ENCODE data around the gene COL5A1.

COL5A1 gene

DNA sequence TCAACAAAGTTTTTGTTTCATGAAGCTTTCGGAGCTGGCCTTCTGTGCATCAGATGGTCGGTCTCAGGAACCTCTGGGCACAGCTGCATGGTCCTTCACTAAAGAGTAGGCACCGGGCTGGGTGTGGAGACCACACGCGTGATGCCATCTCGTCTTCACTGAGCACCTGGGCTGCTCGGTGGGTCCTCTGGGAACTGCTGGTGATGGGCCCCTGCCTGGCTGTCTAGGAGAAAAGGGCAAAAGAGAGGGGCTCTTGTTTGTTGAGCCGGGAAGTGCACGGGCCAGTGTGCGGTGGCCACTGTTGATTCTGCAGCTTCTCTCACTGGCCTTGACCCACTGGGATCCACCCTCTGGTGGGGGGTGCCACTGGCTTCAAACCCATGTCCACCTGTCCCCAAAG, 46.0 kb downstream of the COL5A1 start:
- peaks cover 13% of the 10 kb centered on the region; the same call in 1 of the 2 replicates for H3K9me3 ChIP-seq
- TF ChIP-seq Cebpa-rat (IDR thresholded peaks at IDR 0.05), result no peak
- H3K27me3 ChIP-seq, result no peaks in the 10 kb centered on the region
- H4K20me1 ChIP-seq, result peaks cover 95% of the 10 kb centered on the region
- H3K27ac ChIP-seq, result no peak overlapping the region
- H3K9ac ChIP-seq, result no peak overlapping the region
- no peak overlapping the region for H3K4me3 ChIP-seq
- peaks cover 12% of the 10 kb centered on the region for H3K4me1 ChIP-seq
- no peak overlapping the region for H3K4me2 ChIP-seq
- peaks cover 52% of the 10 kb centered on the region for H3K36me3 ChIP-seq

DNA sequence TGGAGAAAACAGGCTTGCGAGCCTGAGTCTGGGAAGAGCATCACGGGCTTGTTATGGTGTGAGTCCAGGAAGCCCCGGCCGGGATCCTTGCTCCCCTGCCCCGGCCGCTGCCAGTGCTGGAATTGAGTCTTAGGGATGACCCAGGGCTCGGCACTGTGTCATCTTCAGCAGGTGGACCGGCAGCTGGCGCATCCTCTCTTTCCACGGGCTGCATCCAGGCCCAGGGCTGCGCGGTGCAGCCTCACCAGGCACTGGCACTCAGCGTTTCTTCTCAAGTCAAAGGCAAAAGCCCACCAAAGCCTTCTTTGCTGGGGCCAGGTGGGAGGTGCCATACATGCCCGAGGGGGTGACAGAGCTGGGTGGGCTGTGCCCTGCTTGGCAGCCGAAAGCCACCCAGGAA, 46.6 kb downstream of the COL5A1 start:
- Histone ChIP-seq H3K9ac (no peak overlapping the region), H3K27me3 (no peaks in the 10 kb centered on the region), H3K4me3 (no peak overlapping the region), H3K4me1 (peaks cover 18% of the 10 kb centered on the region), H3K36me3 (peaks cover 54% of the 10 kb centered on the region), H3K4me2 (no peak overlapping the region), H4K20me1 (peaks cover 94% of the 10 kb centered on the region), H3K27ac (no peak overlapping the region), H3K9me3 (peaks cover 13% of the 10 kb centered on the region; the same call in 1 of the 2 replicates)
- TF ChIP-seq Cebpa-rat (IDR thresholded peaks at IDR 0.05), result no peak

DNA sequence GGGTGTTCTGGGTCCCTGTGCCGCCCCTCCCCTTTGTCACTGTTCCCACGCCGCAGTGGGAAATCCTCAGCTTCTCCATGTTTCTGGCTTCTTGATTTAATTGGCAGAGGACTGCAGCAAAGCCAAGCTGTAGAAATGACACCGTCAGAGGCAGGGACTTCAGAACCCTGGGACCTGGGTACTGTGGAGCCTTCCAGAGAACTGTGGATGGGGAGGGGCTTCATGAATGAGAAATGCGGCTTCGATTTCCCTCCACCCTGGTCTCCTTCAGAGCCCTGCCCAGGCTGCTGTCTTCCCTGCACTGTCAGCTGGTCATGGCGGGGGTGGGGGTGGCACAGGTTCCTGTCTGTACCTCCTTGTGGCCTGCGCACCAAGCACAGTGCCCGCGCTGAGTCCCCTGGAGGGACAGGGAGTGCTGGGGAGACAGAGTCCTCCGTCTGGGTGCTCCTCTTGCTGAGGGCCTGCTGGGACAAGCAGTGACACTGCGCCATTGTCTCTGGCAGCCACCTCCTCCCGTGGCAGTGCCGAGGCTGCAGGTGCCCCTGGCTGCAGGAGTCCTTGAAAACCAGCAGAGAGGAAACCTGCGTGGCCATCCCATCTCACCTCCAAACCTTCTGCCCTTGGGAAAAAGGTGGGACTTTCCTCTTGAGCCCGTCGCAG, 47.2 kb downstream of the COL5A1 start:
- H3K27ac ChIP-seq, result no peak overlapping the region
- peaks cover 49% of the 10 kb centered on the region for H3K36me3 ChIP-seq
- no peak for TF ChIP-seq Cebpa-rat (IDR thresholded peaks at IDR 0.05)
- H3K4me1 ChIP-seq, result peaks cover 24% of the 10 kb centered on the region
- H3K9ac ChIP-seq, result no peak overlapping the region
- H3K4me2 ChIP-seq, result no peak overlapping the region
- H4K20me1 ChIP-seq, result peaks cover 94% of the 10 kb centered on the region
- no peaks in the 10 kb centered on the region for H3K27me3 ChIP-seq
- peaks cover 13% of the 10 kb centered on the region; the same call in 1 of the 2 replicates for H3K9me3 ChIP-seq
- H3K4me3 ChIP-seq, result no peak overlapping the region

DNA sequence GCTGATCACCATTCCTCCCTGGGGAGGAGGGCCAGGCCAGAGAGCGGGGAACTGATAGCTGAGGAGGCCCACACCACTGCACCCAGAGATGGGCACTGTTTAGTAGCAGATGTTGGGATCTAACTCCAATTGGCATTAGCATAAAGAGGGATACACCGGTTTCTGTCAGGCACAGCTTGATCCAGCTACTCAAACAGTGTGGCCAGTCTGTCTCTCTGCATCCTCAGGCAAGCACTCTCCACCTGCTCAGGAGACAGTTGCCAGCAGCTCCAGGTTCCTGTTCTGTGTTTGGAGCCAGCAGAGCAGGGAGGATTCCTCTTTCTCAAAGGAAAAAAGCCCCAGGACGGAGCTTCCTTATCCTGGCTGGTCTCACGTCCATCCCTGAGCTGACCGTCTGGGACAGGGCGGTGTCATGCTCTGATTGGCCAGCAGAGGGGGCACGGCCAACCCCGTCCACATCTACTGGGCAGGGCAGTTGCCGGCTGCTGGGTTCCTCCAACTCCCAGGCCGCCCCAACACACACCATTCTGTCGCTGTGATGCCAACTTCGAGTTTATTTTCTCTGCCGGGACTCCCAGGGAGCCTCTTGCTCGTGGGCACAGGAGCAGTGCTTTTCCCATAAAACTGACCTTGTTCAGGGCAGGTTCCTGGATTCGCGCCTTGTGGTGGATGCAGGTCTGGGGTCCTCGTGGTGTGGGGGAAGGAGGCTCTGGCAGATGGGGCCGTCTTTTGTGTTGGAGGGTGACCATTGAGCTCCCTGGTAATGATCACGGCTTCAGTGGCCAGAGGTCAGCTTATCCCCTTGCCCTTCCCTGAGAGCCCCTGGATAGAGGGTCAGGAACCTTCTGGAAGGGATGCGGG, 47.9 kb downstream of the COL5A1 start:
- peaks cover 43% of the 10 kb centered on the region for H3K36me3 ChIP-seq
- peaks cover 94% of the 10 kb centered on the region for H4K20me1 ChIP-seq
- H3K4me2 ChIP-seq, result no peak overlapping the region
- H3K9me3 ChIP-seq, result peaks cover 7% of the 10 kb centered on the region; the same call in 1 of the 2 replicates
- no peak overlapping the region for H3K4me3 ChIP-seq
- no peak overlapping the region for H3K27ac ChIP-seq
- TF ChIP-seq Cebpa-rat (IDR thresholded peaks at IDR 0.05), result no peak
- no peaks in the 10 kb centered on the region for H3K27me3 ChIP-seq
- peaks cover 25% of the 10 kb centered on the region for H3K4me1 ChIP-seq
- H3K9ac ChIP-seq, result no peak overlapping the region

DNA sequence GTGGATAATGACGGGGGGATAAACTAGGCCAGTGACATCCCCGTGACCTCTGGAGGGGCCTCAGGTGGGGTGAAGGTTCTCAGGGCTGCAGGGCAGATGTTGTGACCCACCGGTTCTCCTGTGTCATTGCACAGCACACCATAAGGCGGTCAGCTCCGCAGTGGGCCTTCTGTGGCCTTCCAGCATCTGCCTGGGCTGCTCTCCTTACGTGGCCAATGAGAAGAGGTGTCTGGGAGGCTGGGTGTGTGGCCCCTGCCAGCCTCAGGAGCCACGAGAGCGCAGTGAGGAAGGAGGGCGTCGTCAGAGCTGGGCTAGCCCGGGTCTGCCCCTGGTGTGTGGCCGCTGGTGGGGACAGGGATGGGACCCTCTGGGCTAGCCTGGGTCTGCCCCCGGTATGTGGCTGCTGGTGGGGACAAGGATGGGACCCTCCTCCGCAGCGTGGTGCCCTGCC, 48.7 kb downstream of the COL5A1 start:
- peaks cover 94% of the 10 kb centered on the region for H4K20me1 ChIP-seq

DNA sequence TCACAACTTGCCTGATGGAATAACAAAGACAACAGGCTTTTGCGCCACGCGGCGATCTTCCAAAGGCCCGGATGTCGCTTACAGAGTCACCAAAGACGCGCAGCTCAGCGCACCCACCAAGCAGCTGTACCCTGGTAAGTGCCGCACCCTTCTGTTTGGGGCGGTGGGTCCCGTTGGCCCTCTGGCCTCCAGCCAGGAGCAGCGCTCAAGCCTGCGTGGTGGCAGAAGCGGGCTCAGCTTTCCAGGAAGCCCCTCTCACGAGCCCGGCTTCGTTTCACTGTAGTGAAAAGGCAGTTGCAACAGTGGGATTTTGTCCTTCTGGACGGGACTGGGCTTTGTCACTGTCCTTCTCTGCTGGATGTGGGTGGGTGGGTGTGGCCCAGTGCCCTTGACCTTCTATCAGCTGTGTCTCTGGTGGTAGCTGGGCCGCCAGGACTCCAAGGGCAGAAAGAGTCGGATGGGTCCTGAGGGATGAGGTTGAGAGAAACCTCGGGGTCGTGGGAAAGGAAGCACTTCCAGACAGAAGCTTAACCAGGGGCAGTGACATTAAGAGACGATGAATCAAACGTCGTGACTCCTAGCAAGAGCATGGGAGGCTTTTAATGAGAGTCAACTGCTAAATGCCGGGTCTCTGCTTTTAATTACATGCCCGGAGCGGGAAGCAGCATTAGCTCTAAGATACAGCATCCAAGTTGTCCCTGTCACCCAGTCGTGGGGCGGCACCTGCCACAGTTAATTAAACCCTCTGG, 49.5 kb downstream of the COL5A1 start:
- Histone ChIP-seq H3K27me3 (no peaks in the 10 kb centered on the region), H3K4me3 (no peak overlapping the region), H3K9ac (no peak overlapping the region), H3K4me1 (peaks cover 25% of the 10 kb centered on the region), H3K27ac (no peak overlapping the region), H3K9me3 (no peaks in the 10 kb centered on the region), H4K20me1 (peaks cover 97% of the 10 kb centered on the region), H3K4me2 (no peak overlapping the region), H3K36me3 (peaks cover 39% of the 10 kb centered on the region)
- TF ChIP-seq Cebpa-rat (IDR thresholded peaks at IDR 0.05), result no peak

More for the DNA sequence above, 48.7 kb downstream of the COL5A1 start:
- Histone ChIP-seq H3K36me3 (peaks cover 39% of the 10 kb centered on the region), H3K4me2 (no peak overlapping the region), H3K4me1 (peaks cover 25% of the 10 kb centered on the region), H3K27ac (no peak overlapping the region), H3K27me3 (no peaks in the 10 kb centered on the region), H3K9me3 (peaks cover under 1% of the 10 kb centered on the region; the same call in 1 of the 2 replicates), H3K9ac (no peak overlapping the region), H3K4me3 (no peak overlapping the region)
- TF ChIP-seq Cebpa-rat (IDR thresholded peaks at IDR 0.05), result no peak

DNA sequence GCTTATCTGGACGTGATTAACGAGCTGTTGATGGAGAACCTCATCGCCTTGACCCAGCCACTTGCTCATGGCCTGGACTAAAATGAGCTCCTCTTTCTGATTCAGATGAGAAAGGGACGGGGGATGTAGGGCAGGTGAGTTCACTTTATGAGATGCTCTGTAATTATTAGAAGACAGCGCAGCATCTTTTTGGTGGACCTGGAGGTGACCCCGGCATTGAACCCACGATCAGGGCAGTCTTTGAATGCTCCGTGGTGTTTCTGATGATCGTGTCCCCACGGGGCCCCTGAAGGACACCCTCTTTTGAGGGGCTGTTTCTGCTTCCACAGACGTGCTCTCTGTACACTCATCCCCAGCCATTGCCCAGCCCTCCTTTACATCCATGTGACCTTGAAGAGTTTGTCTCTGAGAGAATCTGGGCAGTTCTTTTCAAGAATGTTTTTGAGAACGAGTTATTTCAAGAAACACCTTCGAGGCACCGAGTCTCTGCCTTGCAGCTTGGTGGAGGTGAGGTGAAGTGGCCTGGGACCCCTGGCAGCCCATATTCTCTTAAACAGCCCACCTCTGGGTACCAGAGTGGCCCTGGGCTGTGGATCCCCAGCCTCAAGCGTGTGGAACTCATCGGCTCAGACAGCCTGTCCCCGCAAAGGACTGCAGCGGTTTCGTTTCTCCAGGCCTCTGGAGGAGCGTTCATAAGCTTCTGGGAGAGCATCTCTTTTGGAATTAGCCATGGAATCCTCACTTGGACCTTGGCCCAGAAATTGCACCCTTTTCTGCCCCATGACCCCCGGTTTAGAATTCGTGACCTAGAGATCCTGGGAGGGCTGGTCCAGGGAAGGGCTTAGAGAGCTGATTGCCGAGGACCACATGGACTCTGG, 50.3 kb downstream of the COL5A1 start:
- no peak overlapping the region for H3K27ac ChIP-seq
- H3K9me3 ChIP-seq, result no peaks in the 10 kb centered on the region
- H3K4me2 ChIP-seq, result peak overlapping the region; percentile 43
- H3K36me3 ChIP-seq, result peaks cover 35% of the 10 kb centered on the region
- TF ChIP-seq Cebpa-rat (IDR thresholded peaks at IDR 0.05), result no peak
- H3K4me3 ChIP-seq, result no peak overlapping the region
- H3K27me3 ChIP-seq, result no peaks in the 10 kb centered on the region
- peaks cover 90% of the 10 kb centered on the region for H4K20me1 ChIP-seq
- no peak overlapping the region for H3K9ac ChIP-seq
- H3K4me1 ChIP-seq, result peaks cover 25% of the 10 kb centered on the region

DNA sequence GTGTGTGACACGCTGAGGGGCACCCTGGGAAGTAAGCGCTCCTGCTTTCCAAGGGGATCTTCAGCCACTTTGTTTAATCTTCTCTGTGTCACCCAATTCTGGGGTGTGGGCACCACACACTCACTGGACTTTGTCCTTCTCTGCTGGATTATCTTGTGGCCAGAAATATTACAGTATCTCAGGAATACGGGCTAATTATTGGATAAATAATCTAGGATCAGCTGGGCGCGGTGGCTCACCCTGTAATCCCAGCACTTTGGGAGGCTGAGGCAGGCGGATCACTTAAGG, 50.9 kb downstream of the COL5A1 start:
- H3K9me3 ChIP-seq, result no peaks in the 10 kb centered on the region
- peaks cover 88% of the 10 kb centered on the region for H4K20me1 ChIP-seq
- no peak overlapping the region for H3K4me3 ChIP-seq
- H3K27me3 ChIP-seq, result no peaks in the 10 kb centered on the region
- peak overlapping the region; percentile 43 for H3K4me2 ChIP-seq
- peaks cover 31% of the 10 kb centered on the region for H3K36me3 ChIP-seq
- TF ChIP-seq Cebpa-rat (IDR thresholded peaks at IDR 0.05), result no peak
- no peak overlapping the region for H3K9ac ChIP-seq
- H3K4me1 ChIP-seq, result peaks cover 25% of the 10 kb centered on the region
- no peak overlapping the region for H3K27ac ChIP-seq

DNA sequence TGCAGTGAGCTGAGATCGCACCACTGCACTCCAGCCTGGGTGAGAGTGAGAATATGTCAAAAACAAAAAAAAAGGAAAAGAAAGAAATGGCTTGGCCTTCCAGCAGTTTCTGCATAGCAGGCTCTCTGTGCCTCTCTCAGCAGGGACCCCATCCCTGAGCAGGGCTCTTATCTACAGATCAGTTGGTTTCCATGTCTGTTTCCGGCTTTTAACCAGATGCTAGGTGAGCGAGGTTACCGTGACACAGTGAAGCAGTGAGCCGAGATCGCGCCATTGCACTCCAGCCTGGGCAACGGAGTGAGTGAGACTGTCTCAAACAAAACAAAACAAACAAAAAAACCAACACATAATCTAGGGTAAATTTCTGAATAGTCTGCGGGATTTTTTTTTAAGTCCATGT, 51.4 kb downstream of the COL5A1 start:
- no peak for TF ChIP-seq Cebpa-rat (IDR thresholded peaks at IDR 0.05)
- Histone ChIP-seq H3K9ac (no peak overlapping the region), H3K4me2 (peak overlapping the region; percentile 43), H4K20me1 (peaks cover 88% of the 10 kb centered on the region), H3K9me3 (no peaks in the 10 kb centered on the region), H3K4me3 (no peak overlapping the region), H3K36me3 (peaks cover 31% of the 10 kb centered on the region), H3K27ac (no peak overlapping the region), H3K4me1 (peaks cover 26% of the 10 kb centered on the region), H3K27me3 (no peaks in the 10 kb centered on the region)
